ENCODE measurements around the gene ACACA.

The ACACA gene

GRCh38 chr17:37344519-37344918, 62.1 kb downstream of the ACACA start:
- DNase-seq (ENCODE audit: low read depth in 2 of 2), result no peak

GRCh38 chr17:37342589-37342988, 64.0 kb downstream of the ACACA start:
- DNase-seq (ENCODE audit: low read depth in 2 of 2), result no peak

- no peak for DNase-seq (ENCODE audit: low read depth in 2 of 2)
Measured at GRCh38 chr17:37340804-37341203, 65.8 kb downstream of the ACACA start.

- no peak for DNase-seq (ENCODE audit: low read depth in 2 of 2)
Measured at GRCh38 chr17:37339321-37339720, 67.3 kb downstream of the ACACA start.

GRCh38 chr17:37338847-37339246, 67.8 kb downstream of the ACACA start:
- DNase-seq (ENCODE audit: low read depth in 2 of 2), result no peak

GRCh38 chr17:37327341-37328090, 79.1 kb downstream of the ACACA start:
- DNase-seq (ENCODE audit: low read depth in 2 of 2), result no peak

- DNase-seq (ENCODE audit: low read depth in 2 of 2), result no peak
Measured at GRCh38 chr17:37322826-37323561, 83.6 kb downstream of the ACACA start.

- DNase-seq (ENCODE audit: low read depth in 2 of 2), result no peak
Measured at GRCh38 chr17:37322106-37322505, 84.5 kb downstream of the ACACA start.

GRCh38 chr17:37318931-37319594, 87.6 kb downstream of the ACACA start:
- DNase-seq (ENCODE audit: low read depth in 2 of 2), result no peak

GRCh38 chr17:37317867-37318266, 88.8 kb downstream of the ACACA start:
- no peak for DNase-seq (ENCODE audit: low read depth in 2 of 2)

- DNase-seq (ENCODE audit: low read depth in 2 of 2), result no peak
Measured at GRCh38 chr17:37315601-37316000, 91.0 kb downstream of the ACACA start.

- no peak for DNase-seq (ENCODE audit: low read depth in 2 of 2)
Measured at GRCh38 chr17:37312137-37312923, 94.3 kb downstream of the ACACA start.

GRCh38 chr17:37310940-37311339, 95.7 kb downstream of the ACACA start:
- DNase-seq (ENCODE audit: low read depth in 2 of 2), result no peak

- DNase-seq (ENCODE audit: low read depth in 2 of 2), result no peak
Measured at GRCh38 chr17:37309051-37309450, 97.6 kb downstream of the ACACA start.

- DNase-seq (ENCODE audit: low read depth in 2 of 2), result no peak
Measured at GRCh38 chr17:37305406-37305905, 101.2 kb downstream of the ACACA start.

GRCh38 chr17:37301288-37301687, 105.3 kb downstream of the ACACA start:
- DNase-seq (ENCODE audit: low read depth in 2 of 2), result no peak

GRCh38 chr17:37300683-37301082, 106.0 kb downstream of the ACACA start:
- no peak for DNase-seq (ENCODE audit: low read depth in 2 of 2)

- no peak for DNase-seq (ENCODE audit: low read depth in 2 of 2)
Measured at GRCh38 chr17:37299257-37299980, 107.2 kb downstream of the ACACA start.

GRCh38 chr17:37295888-37296287, 110.7 kb downstream of the ACACA start:
- DNase-seq (ENCODE audit: low read depth in 2 of 2), result no peak

GRCh38 chr17:37294888-37295287, 111.7 kb downstream of the ACACA start:
- no peak for DNase-seq (ENCODE audit: low read depth in 2 of 2)

GRCh38 chr17:37293770-37294169, 112.9 kb downstream of the ACACA start:
- DNase-seq (ENCODE audit: low read depth in 2 of 2), result no peak
